OCI-LY1 (cell line): Measurements from ENCODE around the gene VEGFB.

Experiments used
- CTCF ChIP-seq: fragments of 200-600 bp; sonication (generic), shearing (Covaris generic); IDR thresholded peaks from 2 replicates; pipeline ENCODE4 v1.5.1; 2017; ENCODE audit warnings: mild to moderate bottlenecking, antibody characterized with exemption, low read length, moderate library complexity, mixed read lengths
- EZH2 ChIP-seq: fragments of 200-600 bp; sonication (generic), shearing (Covaris generic); IDR thresholded peaks from 2 replicates; pipeline ENCODE4 v1.8.0; 2017; ENCODE audit warnings: borderline replicate concordance, mixed run types, mild to moderate bottlenecking, antibody characterized with exemption, low read length, moderate library complexity, mixed read lengths

- TF ChIP-seq CTCF: no peak
- no peak for TF ChIP-seq EZH2
Observed at GRCh38 chr11:64238076-64238475, 3.7 kb downstream of the VEGFB start.
